Measurements from ENCODE around the gene MTREX.

GRCh38 chr5:55313870-55314617, 6.3 kb downstream of the MTREX start:
- TF ChIP-seq SIN3A (IDR thresholded peaks at IDR 0.05; ENCODE audit: borderline replicate concordance, insufficient read depth, low read length): no peak
- TF ChIP-seq TAF1 (IDR thresholded peaks at IDR 0.05; ENCODE audit: borderline replicate concordance, insufficient read depth, low read length): no peak
